ENCODE data around the gene HIRA. TPM values are rescaled to one million over a fixed set of nuclear protein-coding genes. Genes with fewer than 3 reads are reported as not detected.

HIRA gene
- total RNA-seq, 1 experiment from 2014 or later, result 23.8 TPM

- DNase-seq (ENCODE audit: low read depth, low spot score) (no peak), ATAC-seq (no peak)
- H3K4me3 ChIP-seq (ENCODE audit: low read depth in 2 of 2, low read length in 2 of 2), result no peak overlapping the region
- no peaks in the 10 kb centered on the region for H3K9me3 ChIP-seq (ENCODE audit: control insufficient read depth, insufficient read depth, low read depth, low read length)
- H3K27me3 ChIP-seq (ENCODE audit: control insufficient read depth, insufficient read depth, low read length), result no peaks in the 10 kb centered on the region
- H3K36me3 ChIP-seq (ENCODE audit: control insufficient read depth, insufficient read depth, low read length), result peaks cover 3% of the 10 kb centered on the region; the same call in 1 of the 2 replicates
- no peak for TF ChIP-seq REST (IDR thresholded peaks at IDR 0.05; ENCODE audit: insufficient read depth in 1 of 2, low read depth in 2 of 2, low read length in 1 of 2)
- no peak for TF ChIP-seq CTCF (IDR thresholded peaks at IDR 0.05)
- no peak for TF ChIP-seq POLR2AphosphoS5 (IDR thresholded peaks at IDR 0.05; ENCODE audit: low read depth, low read length)
- TF ChIP-seq SIN3A (IDR thresholded peaks at IDR 0.05; ENCODE audit: borderline replicate concordance, insufficient read depth, low read depth, low read length), result no peak
- TF ChIP-seq TCF7L2 (IDR thresholded peaks at IDR 0.05; ENCODE audit: low read depth, low read length), result no peak
- H3K27ac ChIP-seq (ENCODE audit: low read length), result no peak overlapping the region
- CTCF ChIA-PET, result no interaction called here
- in situ Hi-C loops (cut with HindIII; ENCODE audit: low pct_unique_long_range_greater_than_20kb, low sequenced_read_pairs), result no loop called here
- POLR2A ChIA-PET, result no interaction called here
- H3K4me1 ChIP-seq (ENCODE audit: control insufficient read depth, insufficient read depth, low read length), result no peaks in the 10 kb centered on the region
- no TSS peak for BruUV-seq (replicated peaks)
- intact Hi-C loops (cut with micrococcal nuclease; ENCODE audit: unreplicated experiment), result no loop called here
Observed at GRCh38 chr22:19393704-19394103, 37.8 kb downstream of the HIRA start.

- intact Hi-C loops (cut with micrococcal nuclease; ENCODE audit: unreplicated experiment), result no loop called here
- no peak overlapping the region for H3K4me3 ChIP-seq (ENCODE audit: low read depth in 2 of 2, low read length in 2 of 2)
- POLR2A ChIA-PET, result no interaction called here
- no TSS peak for BruUV-seq (replicated peaks)
- in situ Hi-C loops (cut with HindIII; ENCODE audit: low pct_unique_long_range_greater_than_20kb, low sequenced_read_pairs), result no loop called here
- no peak overlapping the region for H3K27ac ChIP-seq (ENCODE audit: low read length)
- no peaks in the 10 kb centered on the region for H3K27me3 ChIP-seq (ENCODE audit: control insufficient read depth, insufficient read depth, low read length)
- no peaks in the 10 kb centered on the region for H3K9me3 ChIP-seq (ENCODE audit: control insufficient read depth, insufficient read depth, low read depth, low read length)
- TF ChIP-seq POLR2AphosphoS5 (IDR thresholded peaks at IDR 0.05; ENCODE audit: low read depth, low read length), result no peak
- no peak for TF ChIP-seq REST (IDR thresholded peaks at IDR 0.05; ENCODE audit: insufficient read depth in 1 of 2, low read depth in 2 of 2, low read length in 1 of 2)
- no peak for TF ChIP-seq CTCF (IDR thresholded peaks at IDR 0.05)
- TF ChIP-seq TCF7L2 (IDR thresholded peaks at IDR 0.05; ENCODE audit: low read depth, low read length), result no peak
- TF ChIP-seq SIN3A (IDR thresholded peaks at IDR 0.05; ENCODE audit: borderline replicate concordance, insufficient read depth, low read depth, low read length), result no peak
- H3K4me1 ChIP-seq (ENCODE audit: control insufficient read depth, insufficient read depth, low read length), result no peaks in the 10 kb centered on the region
- DNase-seq (ENCODE audit: low read depth, low spot score), result no peak
- no peak for ATAC-seq
- CTCF ChIA-PET, result no interaction called here
- H3K36me3 ChIP-seq (ENCODE audit: control insufficient read depth, insufficient read depth, low read length), result peaks cover 8% of the 10 kb centered on the region
Observed at GRCh38 chr22:19387575-19387974, 44.0 kb downstream of the HIRA start.
